ENCODE data around the gene XPOT.

Gene XPOT

DNA sequence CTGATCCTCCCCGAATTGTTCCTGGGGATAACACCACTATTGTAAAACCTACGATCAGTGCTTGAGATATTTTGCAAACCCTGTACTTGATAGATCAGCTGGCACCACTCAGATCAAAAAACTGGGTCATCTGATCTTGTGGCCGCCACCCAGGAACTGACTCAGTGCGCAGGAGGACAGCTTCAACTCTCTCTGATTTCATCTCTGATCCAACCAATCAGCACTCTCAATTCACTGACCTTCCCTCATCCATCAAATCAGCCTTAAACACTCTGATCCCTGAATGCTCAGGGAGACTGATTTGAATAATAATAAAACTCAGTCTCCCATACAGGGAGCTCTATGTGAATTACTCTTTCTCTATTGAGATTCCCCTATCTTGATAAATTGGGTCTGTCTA, 4.2 kb upstream of the XPOT start:
- Histone ChIP-seq H2AFZ (ENCODE audit: insufficient read depth, low read length, poor library complexity) (no peak overlapping the region), H3K79me2 (ENCODE audit: control insufficient read depth, insufficient read depth, low read length, poor library complexity) (peaks cover 8% of the 10 kb centered on the region), H3K4me3 (ENCODE audit: low read depth, low read length) (no peak overlapping the region), H2BK5ac (ENCODE audit: low read depth, low read length, poor library complexity) (no peak overlapping the region), H3K18ac (ENCODE audit: low read length) (no peak overlapping the region), H3K4ac (ENCODE audit: low read depth, low read length) (no peak overlapping the region), H3K9me3 (ENCODE audit: insufficient read depth, low read depth, low read length) (no peaks in the 10 kb centered on the region), H3K79me1 (ENCODE audit: low read length) (peaks cover 12% of the 10 kb centered on the region), H3K14ac (ENCODE audit: low read length) (no peak overlapping the region), H3K4me2 (ENCODE audit: low read length) (no peak overlapping the region), H3K27me3 (ENCODE audit: insufficient read depth, low read length) (no peaks in the 10 kb centered on the region), H4K12ac (ENCODE audit: low read depth, low read length) (no peak overlapping the region), H3K4me1 (ENCODE audit: control insufficient read depth in 1 of 2, insufficient read depth in 2 of 2, low read length in 2 of 2) (no peaks in the 10 kb centered on the region), H4K91ac (ENCODE audit: low read depth, low read length) (no peak overlapping the region), H3K36me3 (ENCODE audit: control insufficient read depth in 1 of 2, insufficient read depth in 2 of 2, low read length in 2 of 2) (no peaks in the 10 kb centered on the region), H3K9ac (ENCODE audit: low read length) (no peak overlapping the region), H4K8ac (ENCODE audit: low read depth, low read length) (no peak overlapping the region), H2BK120ac (ENCODE audit: insufficient read depth, low read length, poor library complexity) (no peak overlapping the region), H2BK12ac (ENCODE audit: low read length) (no peak overlapping the region), H3K27ac (ENCODE audit: low read depth, low read length) (no peak overlapping the region), H2AK5ac (ENCODE audit: low read length) (no peak overlapping the region), H3K23ac (ENCODE audit: low read length) (no peak overlapping the region)
- no CpG with 5 or more reads among the region's 4 CpGs for WGBS (ENCODE audit: extremely low coverage, insufficient coverage, insufficient read length)
- no peak for DNase-seq

DNA sequence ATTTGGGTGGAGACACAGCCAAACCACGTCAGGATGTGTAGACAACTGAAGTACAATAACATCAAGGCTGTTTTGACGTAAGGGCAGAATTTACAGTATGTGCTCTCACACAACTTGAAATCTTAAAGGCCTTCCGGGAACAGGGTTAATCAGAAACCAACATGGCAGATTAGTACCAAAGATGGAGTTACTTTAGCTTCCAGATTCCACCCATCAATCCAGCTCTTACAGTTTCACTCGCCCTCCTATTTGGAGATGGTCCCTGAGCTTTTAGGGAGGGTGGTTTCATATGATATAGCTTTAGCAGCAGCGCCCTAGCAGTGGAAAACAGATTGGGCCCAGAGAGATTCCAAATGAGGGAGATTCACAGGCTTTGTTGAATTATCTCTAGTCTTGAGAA, 2.0 kb upstream of the XPOT start:
- no peaks in the 10 kb centered on the region for H3K4me1 ChIP-seq (ENCODE audit: control insufficient read depth in 1 of 2, insufficient read depth in 2 of 2, low read length in 2 of 2)
- H2AK5ac ChIP-seq (ENCODE audit: low read length): no peak overlapping the region
- H3K9ac ChIP-seq (ENCODE audit: low read length): no peak overlapping the region
- H4K8ac ChIP-seq (ENCODE audit: low read depth, low read length): no peak overlapping the region
- H3K79me2 ChIP-seq (ENCODE audit: control insufficient read depth, insufficient read depth, low read length, poor library complexity): peaks cover 12% of the 10 kb centered on the region
- H3K27ac ChIP-seq (ENCODE audit: low read depth, low read length): no peak overlapping the region
- H4K12ac ChIP-seq (ENCODE audit: low read depth, low read length): no peak overlapping the region
- no peak overlapping the region for H3K23ac ChIP-seq (ENCODE audit: low read length)
- no peak for DNase-seq
- no peaks in the 10 kb centered on the region for H3K27me3 ChIP-seq (ENCODE audit: insufficient read depth, low read length)
- H3K4ac ChIP-seq (ENCODE audit: low read depth, low read length): no peak overlapping the region
- peaks cover 13% of the 10 kb centered on the region for H3K79me1 ChIP-seq (ENCODE audit: low read length)
- H4K91ac ChIP-seq (ENCODE audit: low read depth, low read length): no peak overlapping the region
- no peak overlapping the region for H3K14ac ChIP-seq (ENCODE audit: low read length)
- no CpG with 5 or more reads among the region's 5 CpGs for WGBS (ENCODE audit: extremely low coverage, insufficient coverage, insufficient read length)
- H2AFZ ChIP-seq (ENCODE audit: insufficient read depth, low read length, poor library complexity): no peak overlapping the region
- no peak overlapping the region for H2BK120ac ChIP-seq (ENCODE audit: insufficient read depth, low read length, poor library complexity)
- H3K9me3 ChIP-seq (ENCODE audit: insufficient read depth, low read depth, low read length): no peaks in the 10 kb centered on the region
- H2BK12ac ChIP-seq (ENCODE audit: low read length): no peak overlapping the region
- H3K36me3 ChIP-seq (ENCODE audit: control insufficient read depth in 1 of 2, insufficient read depth in 2 of 2, low read length in 2 of 2): no peaks in the 10 kb centered on the region
- H3K4me2 ChIP-seq (ENCODE audit: low read length): no peak overlapping the region
- H2BK5ac ChIP-seq (ENCODE audit: low read depth, low read length, poor library complexity): no peak overlapping the region
- H3K18ac ChIP-seq (ENCODE audit: low read length): no peak overlapping the region
- H3K4me3 ChIP-seq (ENCODE audit: low read depth, low read length): no peak overlapping the region

- Histone ChIP-seq H2AFZ (ENCODE audit: insufficient read depth, low read length, poor library complexity) (peak overlapping the region; percentile 82), H3K9ac (ENCODE audit: low read length) (peak overlapping the region; percentile 89), H3K4me1 (ENCODE audit: control insufficient read depth in 1 of 2, insufficient read depth in 2 of 2, low read length in 2 of 2) (peaks cover 0 to 2% of the 10 kb centered on the region in 2 experiments), H3K27ac (ENCODE audit: low read depth, low read length) (peak overlapping the region; percentile 97), H3K4ac (ENCODE audit: low read depth, low read length) (peak overlapping the region; percentile 72), H3K79me2 (ENCODE audit: control insufficient read depth, insufficient read depth, low read length, poor library complexity) (peaks cover 15% of the 10 kb centered on the region), H3K79me1 (ENCODE audit: low read length) (peaks cover 13% of the 10 kb centered on the region), H4K8ac (ENCODE audit: low read depth, low read length) (peak overlapping the region; percentile 91), H3K36me3 (ENCODE audit: control insufficient read depth in 1 of 2, insufficient read depth in 2 of 2, low read length in 2 of 2) (no peaks in the 10 kb centered on the region), H3K27me3 (ENCODE audit: insufficient read depth, low read length) (no peaks in the 10 kb centered on the region), H3K4me2 (ENCODE audit: low read length) (peak overlapping the region; percentile 85), H3K4me3 (ENCODE audit: low read depth, low read length) (peak overlapping the region; percentile 94), H3K23ac (ENCODE audit: low read length) (no peak overlapping the region), H2BK120ac (ENCODE audit: insufficient read depth, low read length, poor library complexity) (peak overlapping the region; percentile 95), H2BK5ac (ENCODE audit: low read depth, low read length, poor library complexity) (peak overlapping the region; percentile 98), H3K18ac (ENCODE audit: low read length) (peak overlapping the region; percentile 96), H3K9me3 (ENCODE audit: insufficient read depth, low read depth, low read length) (no peaks in the 10 kb centered on the region), H4K91ac (ENCODE audit: low read depth, low read length) (peak overlapping the region; percentile 99), H2AK5ac (ENCODE audit: low read length) (peak overlapping the region; percentile 49), H3K14ac (ENCODE audit: low read length) (peak overlapping the region; percentile 95), H2BK12ac (ENCODE audit: low read length) (peak overlapping the region; percentile 7), H4K12ac (ENCODE audit: low read depth, low read length) (peak overlapping the region; percentile 78)
- no CpG with 5 or more reads among the region's 78 CpGs for WGBS (ENCODE audit: extremely low coverage, insufficient coverage, insufficient read length)
- DNase-seq: peak; percentile 38 to 65
These were observed 471 bp downstream of the XPOT start for GRCh38 chr12:64404470-64405256.

DNA sequence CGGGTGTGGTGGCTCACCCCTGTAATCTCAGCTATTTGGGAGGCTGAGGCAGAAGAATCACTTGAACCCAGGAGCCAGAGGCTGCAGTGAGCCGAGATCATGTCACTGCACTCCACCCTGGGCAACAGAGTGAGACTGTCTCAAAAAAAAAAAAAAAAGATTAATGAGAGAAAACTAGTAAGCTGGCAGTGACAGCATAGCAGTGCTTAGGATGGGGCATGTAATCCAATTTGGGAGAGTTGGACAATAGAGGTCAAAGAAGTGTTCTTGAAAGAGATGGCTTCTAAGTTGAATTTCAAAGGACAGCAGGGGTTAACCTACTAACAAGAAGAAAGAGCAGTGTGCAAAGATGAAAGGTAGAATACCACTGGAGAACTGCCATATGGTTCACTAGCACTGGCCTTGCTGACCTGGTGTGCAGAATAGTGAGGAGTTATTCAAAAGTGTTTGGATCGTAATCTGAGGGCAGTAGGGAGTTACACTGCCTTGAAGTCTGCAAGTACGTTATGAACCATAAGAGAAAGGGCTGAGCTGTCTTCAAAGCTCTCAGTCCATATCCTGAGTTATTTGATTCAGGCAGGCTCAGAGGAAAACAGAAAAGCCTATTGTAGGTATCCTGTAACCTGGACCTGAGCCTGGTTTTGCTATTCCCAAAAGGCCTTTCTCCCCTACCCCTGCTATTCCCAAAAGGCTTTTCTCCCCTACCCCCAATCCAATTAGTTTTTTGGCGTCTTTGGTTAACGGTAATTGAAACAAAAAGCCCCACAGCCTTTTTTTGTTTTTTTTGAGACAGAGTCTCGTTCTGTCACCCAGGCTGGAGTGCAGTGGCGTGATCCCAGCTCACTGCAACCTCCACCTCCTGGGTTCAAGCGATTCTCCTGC, 3.4 kb downstream of the XPOT start:
- Histone ChIP-seq H3K18ac (ENCODE audit: low read length) (peak overlapping the region; percentile 43), H3K27me3 (ENCODE audit: insufficient read depth, low read length) (no peaks in the 10 kb centered on the region), H2AK5ac (ENCODE audit: low read length) (no peak overlapping the region), H3K14ac (ENCODE audit: low read length) (no peak overlapping the region), H3K4me1 (ENCODE audit: control insufficient read depth in 1 of 2, insufficient read depth in 2 of 2, low read length in 2 of 2) (peaks cover 0 to 2% of the 10 kb centered on the region in 2 experiments), H4K8ac (ENCODE audit: low read depth, low read length) (no peak overlapping the region), H3K9ac (ENCODE audit: low read length) (no peak overlapping the region), H3K4me2 (ENCODE audit: low read length) (no peak overlapping the region), H3K9me3 (ENCODE audit: insufficient read depth, low read depth, low read length) (no peaks in the 10 kb centered on the region), H4K91ac (ENCODE audit: low read depth, low read length) (no peak overlapping the region), H2BK12ac (ENCODE audit: low read length) (no peak overlapping the region), H2AFZ (ENCODE audit: insufficient read depth, low read length, poor library complexity) (no peak overlapping the region), H3K79me1 (ENCODE audit: low read length) (peaks cover 13% of the 10 kb centered on the region), H3K27ac (ENCODE audit: low read depth, low read length) (no peak overlapping the region), H3K36me3 (ENCODE audit: control insufficient read depth in 1 of 2, insufficient read depth in 2 of 2, low read length in 2 of 2) (peaks cover 3 to 4% of the 10 kb centered on the region in 2 experiments), H3K23ac (ENCODE audit: low read length) (no peak overlapping the region), H3K4ac (ENCODE audit: low read depth, low read length) (peak overlapping the region; percentile 90), H3K4me3 (ENCODE audit: low read depth, low read length) (no peak overlapping the region), H2BK5ac (ENCODE audit: low read depth, low read length, poor library complexity) (no peak overlapping the region), H4K12ac (ENCODE audit: low read depth, low read length) (no peak overlapping the region), H2BK120ac (ENCODE audit: insufficient read depth, low read length, poor library complexity) (no peak overlapping the region), H3K79me2 (ENCODE audit: control insufficient read depth, insufficient read depth, low read length, poor library complexity) (peaks cover 15% of the 10 kb centered on the region)
- DNase-seq: no peak
- WGBS (ENCODE audit: extremely low coverage, insufficient coverage, insufficient read length): no CpG with 5 or more reads among the region's 9 CpGs
